Astrocyte of the spinal cord (primary cell): Measurements from ENCODE around the gene RNF32.
"Not testable (repeated sequence)": the region's sequence is repeated elsewhere in the genome, so short reads cannot be mapped to it uniquely, and the experiment has no call there.

Experiments
- DNase-seq: peaks from one replicate; pipeline ENCODE4 v3.0.0; 2011; ENCODE audit warnings: low read depth, low spot score
- H3K4me3 ChIP-seq: 2 replicates; pipeline ENCODE4 v1.5.1; 2011; ENCODE audit warnings: low read depth, mild to moderate bottlenecking, low read length, moderate library complexity
- in situ Hi-C: cut with HindIII; loops from 2 replicates; pipeline ENCODE4 v1.10.0; 2017; ENCODE audit warnings: low sequenced_read_pairs
- TF ChIP-seq, protein P1 (sequence below): IDR thresholded peaks from 2 replicates; pipeline ENCODE4 v1.5.1; 2012; ENCODE audit warnings: low read depth, mild to moderate bottlenecking, low read length, inconsistent platforms

RNF32 gene

DNA sequence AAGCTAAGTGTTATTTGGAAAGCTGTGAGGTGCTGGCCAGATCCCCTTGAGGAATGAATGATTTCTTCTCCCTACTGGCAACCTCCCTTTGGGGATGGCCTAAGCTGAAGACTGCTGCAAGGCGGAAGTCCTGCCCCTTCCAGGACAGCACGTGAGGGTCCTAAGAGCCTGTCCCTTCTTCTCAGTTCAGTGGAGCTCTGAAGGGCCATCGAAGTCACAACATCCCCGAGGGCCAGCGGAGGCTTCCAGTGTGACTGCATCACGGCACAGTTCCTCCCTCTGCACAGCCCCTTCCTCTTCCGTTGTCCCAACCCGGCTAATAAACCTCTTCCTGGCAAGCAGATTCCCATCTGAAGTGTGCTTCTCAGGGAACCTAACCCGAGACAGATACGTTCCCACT lies 43.7 kb downstream of the RNF32 start:
- H3K4me3 ChIP-seq = no peak overlapping the region
- TF ChIP-seq, protein P1, sequence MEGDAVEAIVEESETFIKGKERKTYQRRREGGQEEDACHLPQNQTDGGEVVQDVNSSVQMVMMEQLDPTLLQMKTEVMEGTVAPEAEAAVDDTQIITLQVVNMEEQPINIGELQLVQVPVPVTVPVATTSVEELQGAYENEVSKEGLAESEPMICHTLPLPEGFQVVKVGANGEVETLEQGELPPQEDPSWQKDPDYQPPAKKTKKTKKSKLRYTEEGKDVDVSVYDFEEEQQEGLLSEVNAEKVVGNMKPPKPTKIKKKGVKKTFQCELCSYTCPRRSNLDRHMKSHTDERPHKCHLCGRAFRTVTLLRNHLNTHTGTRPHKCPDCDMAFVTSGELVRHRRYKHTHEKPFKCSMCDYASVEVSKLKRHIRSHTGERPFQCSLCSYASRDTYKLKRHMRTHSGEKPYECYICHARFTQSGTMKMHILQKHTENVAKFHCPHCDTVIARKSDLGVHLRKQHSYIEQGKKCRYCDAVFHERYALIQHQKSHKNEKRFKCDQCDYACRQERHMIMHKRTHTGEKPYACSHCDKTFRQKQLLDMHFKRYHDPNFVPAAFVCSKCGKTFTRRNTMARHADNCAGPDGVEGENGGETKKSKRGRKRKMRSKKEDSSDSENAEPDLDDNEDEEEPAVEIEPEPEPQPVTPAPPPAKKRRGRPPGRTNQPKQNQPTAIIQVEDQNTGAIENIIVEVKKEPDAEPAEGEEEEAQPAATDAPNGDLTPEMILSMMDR = no peak
- DNase-seq = no peak
- in situ Hi-C loops = no loop called here

DNA sequence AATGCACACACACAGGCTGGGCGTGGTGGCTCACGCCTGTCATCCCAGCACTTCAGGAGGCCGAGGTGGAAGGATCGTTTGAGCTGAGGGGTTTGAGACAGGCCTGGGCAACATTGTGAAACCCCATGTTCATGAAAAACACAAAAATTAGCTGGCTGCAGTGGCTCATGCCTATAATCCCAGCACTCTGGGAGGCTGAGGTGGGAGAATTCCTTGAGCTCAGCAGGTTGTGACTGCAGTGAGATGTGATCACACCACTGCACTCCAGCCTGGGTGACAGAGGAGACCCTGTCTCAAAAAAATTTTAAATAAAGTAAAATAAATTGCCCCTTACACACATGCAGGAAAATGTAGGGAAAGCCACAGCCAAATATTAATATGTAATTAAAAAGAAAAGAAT lies 44.1 kb downstream of the RNF32 start:
- in situ Hi-C loops = no loop called here
- no peak overlapping the region for H3K4me3 ChIP-seq
- TF ChIP-seq, protein P1 = no peak
- no peak for DNase-seq

DNA sequence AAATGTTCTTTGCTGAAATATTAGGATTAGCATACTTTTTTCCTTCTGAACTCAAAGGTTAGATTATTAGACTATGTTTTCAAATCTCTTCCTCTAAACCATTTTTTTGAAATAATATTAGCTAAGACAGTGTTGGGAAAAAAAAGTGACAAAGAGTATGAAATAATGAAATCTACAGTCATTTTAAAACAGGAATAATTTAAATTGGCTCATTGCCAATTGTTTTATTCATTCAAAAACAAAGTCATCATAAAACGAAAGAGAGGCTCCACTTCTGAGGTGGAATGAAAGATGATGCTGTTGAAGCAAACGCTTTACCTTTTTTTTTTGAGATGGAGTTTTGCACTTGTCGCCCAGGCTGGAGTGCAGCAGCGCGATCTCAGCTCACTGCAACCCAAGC lies 51.2 kb downstream of the RNF32 start:
- no peak for DNase-seq
- in situ Hi-C loops = no loop called here
- TF ChIP-seq, protein P1 = no peak
- no peak overlapping the region for H3K4me3 ChIP-seq

DNA sequence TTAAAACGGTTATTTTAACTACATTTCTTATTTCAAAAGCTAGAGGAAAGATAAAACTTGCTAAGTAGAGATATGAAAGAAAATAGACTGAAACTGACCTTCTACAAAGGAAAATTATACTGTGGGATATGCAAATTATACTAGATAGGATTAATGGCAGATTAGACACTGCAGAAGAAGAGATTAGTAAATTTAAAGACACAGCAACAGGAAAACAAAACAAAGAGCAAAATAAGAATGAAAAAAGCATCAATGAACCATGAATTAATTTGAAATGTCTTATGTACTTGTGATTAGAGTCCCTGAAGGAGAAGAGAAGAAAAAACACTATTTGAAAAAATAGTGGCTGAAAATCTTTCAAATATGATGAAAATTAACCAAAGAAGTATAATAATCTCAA lies 52.3 kb downstream of the RNF32 start:
- DNase-seq = no peak
- no peak overlapping the region for H3K4me3 ChIP-seq
- in situ Hi-C loops = no loop called here
- TF ChIP-seq, protein P1 = no peak

DNA sequence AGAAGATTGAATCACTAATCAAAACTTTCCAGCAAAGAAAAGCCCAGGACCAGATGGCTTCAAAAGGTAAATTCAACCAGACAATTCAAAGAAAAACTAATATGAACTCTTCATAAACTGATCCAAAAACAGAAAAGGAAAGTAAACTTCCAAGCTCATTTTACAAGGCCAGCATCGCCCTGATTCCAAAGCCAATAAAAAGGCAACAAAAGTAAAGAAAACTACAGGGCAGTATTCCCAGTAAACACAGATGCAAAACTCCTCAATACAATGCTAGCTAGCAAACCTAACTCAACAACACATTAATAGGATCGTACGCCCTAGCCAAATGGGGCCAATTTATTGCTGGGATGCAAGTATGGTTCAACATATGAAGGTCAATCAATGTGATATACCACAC lies 53.1 kb downstream of the RNF32 start:
- no peak for DNase-seq
- in situ Hi-C loops = no loop called here
- TF ChIP-seq, protein P1 = no peak
- no peak overlapping the region for H3K4me3 ChIP-seq

DNA sequence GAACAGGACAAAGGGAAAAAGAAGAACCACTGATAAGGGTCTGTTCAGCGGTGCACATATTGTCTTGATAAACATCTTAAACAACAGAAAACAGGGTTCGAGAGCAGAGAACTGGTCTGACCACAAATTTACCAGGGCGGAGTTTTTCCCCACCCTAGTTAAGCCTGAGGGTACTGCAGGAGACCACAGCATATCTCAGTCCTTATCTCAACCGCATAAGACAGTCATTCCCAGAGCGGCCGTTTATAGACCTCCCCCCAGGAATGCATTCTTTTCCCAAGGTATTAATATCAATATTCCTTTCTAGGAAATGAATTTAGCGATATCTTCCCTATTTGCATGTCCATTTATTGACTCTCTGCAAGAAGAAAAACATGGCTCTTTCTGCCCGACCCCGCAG lies 56.7 kb downstream of the RNF32 start:
- in situ Hi-C loops, DNase-seq, H3K4me3 ChIP-seq: not testable (repeated sequence)

DNA sequence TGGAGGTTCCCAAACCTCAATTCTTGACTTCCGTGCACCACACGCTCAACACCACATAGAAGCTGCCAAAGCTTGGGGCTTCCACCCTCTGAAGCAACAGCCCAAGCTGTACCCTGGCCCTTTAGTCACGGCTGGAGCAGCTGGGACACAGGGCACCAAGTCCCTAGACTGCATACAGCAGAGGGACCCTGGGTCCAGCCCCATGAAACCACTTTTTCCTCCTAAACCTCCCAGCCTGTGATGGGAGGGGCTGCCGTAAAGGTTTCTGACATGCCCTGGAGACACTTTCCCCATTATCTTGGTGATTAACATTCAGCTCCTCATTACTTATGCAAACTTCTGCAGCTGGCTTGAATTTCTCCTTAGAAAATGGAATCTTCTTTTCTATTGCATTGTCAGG lies 57.9 kb downstream of the RNF32 start:
- in situ Hi-C loops, DNase-seq: not testable (repeated sequence)

DNA sequence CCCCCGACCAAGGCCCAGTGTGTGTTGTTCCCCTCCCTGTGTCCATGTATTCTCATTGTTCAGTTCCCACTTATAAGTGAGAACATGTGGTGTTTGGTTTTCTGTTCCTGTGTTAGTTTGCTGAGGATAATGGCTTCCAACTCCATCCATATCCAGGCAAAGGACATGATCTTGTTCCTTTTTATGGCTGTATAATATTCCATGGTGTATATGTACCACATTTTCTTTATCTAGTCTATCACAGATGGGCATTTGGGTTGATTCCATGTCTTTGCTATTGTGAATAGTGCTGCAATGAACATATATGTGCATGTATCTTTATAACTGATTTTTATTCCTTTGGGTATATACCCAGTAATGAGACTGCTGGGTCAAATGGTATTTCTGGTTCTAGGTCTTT lies 61.2 kb downstream of the RNF32 start:
- H3K4me3 ChIP-seq, in situ Hi-C loops, DNase-seq: not testable (repeated sequence)

More for the DNA sequence above, 57.9 kb downstream of the RNF32 start:
- not testable (repeated sequence) for H3K4me3 ChIP-seq

DNA sequence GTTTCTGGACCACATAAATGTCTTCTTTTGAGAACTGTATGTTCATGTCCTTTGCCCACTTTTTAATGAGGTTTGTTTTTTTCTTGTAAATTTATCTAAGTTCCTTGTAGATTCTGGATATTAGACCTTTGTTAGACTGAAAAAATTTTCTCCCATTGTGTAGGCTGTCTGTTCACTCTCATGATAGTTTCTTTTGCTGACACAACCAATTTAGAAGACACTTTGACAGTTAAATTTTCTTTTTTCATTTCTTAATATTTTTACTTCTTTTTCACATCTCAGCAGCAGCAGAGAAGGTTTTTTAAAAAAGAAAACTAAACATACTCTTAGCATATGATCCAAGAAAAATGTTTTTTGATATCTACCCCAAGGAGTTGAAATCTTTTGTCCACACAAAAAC lies 61.8 kb downstream of the RNF32 start:
- no peak for DNase-seq
- TF ChIP-seq, protein P1 = no peak
- in situ Hi-C loops = no loop called here
- no peak overlapping the region for H3K4me3 ChIP-seq
